Sigmoid colon (tissue), 7 donors: ENCODE measurements around the gene TAS1R1. TPM values are rescaled to one million over a fixed set of nuclear protein-coding genes. Genes with fewer than 3 reads are reported as not detected.
A peak's percentile ranks its signal among the peaks of the same experiment; 100 is the strongest.

Experiments used
- DNase-seq: peaks from one replicate; pipeline ENCODE4 v3.0.0-alpha.2; 2019
- H3K27ac ChIP-seq, 4 donors: fragments of 200-600 bp; sonication (generic); one replicate each; pipeline ENCODE4 v1.5.1; 2016 to 2019; ENCODE audit warnings: mild to moderate bottlenecking in 1 of 4
- H3K27me3 ChIP-seq, 3 donors: fragments of 200-600 bp; sonication (generic); one replicate each; pipeline ENCODE4 v1.5.1; 2019; ENCODE audit warnings: mild to moderate bottlenecking in 1 of 3
- H3K36me3 ChIP-seq, 4 donors: fragments of 200-600 bp; sonication (generic); one replicate each; pipeline ENCODE4 v1.5.1; 2016 to 2019
- H3K4me1 ChIP-seq, 4 donors: fragments of 200-600 bp; sonication (generic); one replicate each; pipeline ENCODE4 v1.5.1; 2017 to 2019
- H3K4me3 ChIP-seq, 4 donors: fragments of 200-600 bp; sonication (generic); one replicate each; pipeline ENCODE4 v1.5.1; 2017 to 2019; ENCODE audit warnings: mild to moderate bottlenecking in 2 of 4, moderate library complexity in 1 of 4
- H3K9me3 ChIP-seq, 4 donors: fragments of 200-600 bp in 3 of 4; sonication (generic) in 3 of 4; one replicate each; pipeline versions ENCODE4 v1.5.1 to v1.6.1; 2013 to 2019
- EP300 ChIP-seq, 4 donors: sonication (generic); formaldehyde crosslinking; IDR thresholded peaks; one replicate each; pipeline ENCODE4 v1.6.1; 2017; ENCODE audit warnings: antibody characterized with exemption in 4 of 4
- POLR2A ChIP-seq, 2 donors: fragments of 450-650 bp; IDR thresholded peaks; one replicate each; pipeline ENCODE4 v1.6.1; 2016; ENCODE audit warnings: antibody characterized with exemption in 2 of 2, mild to moderate bottlenecking in 2 of 2, moderate library complexity in 2 of 2
- POLR2AphosphoS5 ChIP-seq, 4 donors: sonication (generic); formaldehyde crosslinking; IDR thresholded peaks; one replicate each; pipeline ENCODE4 v1.6.1; 2017; ENCODE audit warnings: antibody characterized with exemption in 4 of 4
- WGBS, 2 donors: extraction: QIAGEN DNeasy Blood & Tissue Kit; methylation state at CpG; one replicate each; pipeline ENCODE4 v1.1.7; 2013; 5-methylcytosine and 5-hydroxymethylcytosine counted together
- intact Hi-C: fragments of 100-400 bp; cut with DNase I; formaldehyde crosslinking; loops from one replicate; pipeline ENCODE4 v1.15.1; 2023
- polyA plus RNA-seq, 3 donors: library from polyadenylated mRNA; stranded (reverse); fragments of 200-250 nt; gene quantifications; one replicate each; pipeline ENCODE4 v1.2.3, GENCODE V29; 2013
- total RNA-seq, 4 donors: library from RNA; depleted of rRNA; stranded (reverse); fragments of >200 nt; gene quantifications; one replicate each; pipeline ENCODE4 v1.1.0, GENCODE V29; 2016
- TF ChIP-seq, protein P1 (sequence below), 4 experiments: fragments of 450-650 bp in 3 of 4; fragments of 200-600 bp in 1 of 4; IDR thresholded peaks; one replicate each; pipeline ENCODE4 v1.5.1; 2016 to 2019; ENCODE audit warnings: antibody characterized with exemption in 4 of 4, mild to moderate bottlenecking in 3 of 4, moderate library complexity in 2 of 4
- donor health status: healthy with polysubstance abuse.
- donor health status: Bipolar disorder and iron deficiency.
- donor health status: healthy.

TAS1R1 gene
- total and polyA plus RNA-seq, 7 donors, result 0.10 to 0.36 TPM; not detected in 5

DNA sequence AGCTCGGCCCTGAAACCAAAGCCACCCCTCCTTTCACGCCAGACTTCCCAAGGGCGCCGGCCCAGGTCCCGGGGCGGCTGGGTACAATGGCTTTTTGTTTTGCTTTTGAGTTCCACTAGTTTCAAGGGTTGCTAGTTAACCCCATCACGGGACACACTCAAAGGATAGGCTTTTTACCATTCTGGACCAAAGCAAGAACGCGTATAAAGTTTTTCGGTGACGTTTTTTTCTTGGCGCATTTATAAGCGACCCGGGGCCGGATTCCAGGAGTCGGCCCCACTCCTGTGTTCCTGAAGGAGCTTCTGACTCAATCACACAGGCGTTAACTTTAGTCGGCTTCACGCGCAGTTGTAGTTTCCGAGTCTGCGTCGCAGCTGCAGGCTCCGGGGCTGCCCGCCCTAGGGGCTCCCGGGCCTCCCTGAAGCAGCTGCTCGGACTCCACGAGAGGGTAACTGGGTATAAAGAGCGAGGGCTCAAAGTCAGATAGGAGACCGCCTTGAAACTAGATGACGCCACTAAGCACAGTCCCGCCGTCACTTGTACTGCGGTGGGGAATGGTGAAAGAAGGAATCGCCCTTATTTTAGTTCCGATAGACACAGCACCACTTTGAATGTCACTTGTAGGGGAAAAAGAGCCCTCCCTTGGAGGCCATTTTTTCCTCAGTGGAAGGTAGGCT, 48.3 kb downstream of the TAS1R1 start:
- no peaks in the 10 kb centered on the region for H3K27me3 ChIP-seq
- H3K36me3 ChIP-seq, result peaks cover 0 to 12% (median 9%) of the 10 kb centered on the region in 4 donors
- TF ChIP-seq, protein P1, sequence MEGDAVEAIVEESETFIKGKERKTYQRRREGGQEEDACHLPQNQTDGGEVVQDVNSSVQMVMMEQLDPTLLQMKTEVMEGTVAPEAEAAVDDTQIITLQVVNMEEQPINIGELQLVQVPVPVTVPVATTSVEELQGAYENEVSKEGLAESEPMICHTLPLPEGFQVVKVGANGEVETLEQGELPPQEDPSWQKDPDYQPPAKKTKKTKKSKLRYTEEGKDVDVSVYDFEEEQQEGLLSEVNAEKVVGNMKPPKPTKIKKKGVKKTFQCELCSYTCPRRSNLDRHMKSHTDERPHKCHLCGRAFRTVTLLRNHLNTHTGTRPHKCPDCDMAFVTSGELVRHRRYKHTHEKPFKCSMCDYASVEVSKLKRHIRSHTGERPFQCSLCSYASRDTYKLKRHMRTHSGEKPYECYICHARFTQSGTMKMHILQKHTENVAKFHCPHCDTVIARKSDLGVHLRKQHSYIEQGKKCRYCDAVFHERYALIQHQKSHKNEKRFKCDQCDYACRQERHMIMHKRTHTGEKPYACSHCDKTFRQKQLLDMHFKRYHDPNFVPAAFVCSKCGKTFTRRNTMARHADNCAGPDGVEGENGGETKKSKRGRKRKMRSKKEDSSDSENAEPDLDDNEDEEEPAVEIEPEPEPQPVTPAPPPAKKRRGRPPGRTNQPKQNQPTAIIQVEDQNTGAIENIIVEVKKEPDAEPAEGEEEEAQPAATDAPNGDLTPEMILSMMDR (IDR thresholded peaks at IDR 0.05), result no peak
- TF ChIP-seq EP300 (IDR thresholded peaks at IDR 0.05), result peak in 1 of 4 donors; percentile 16
- peak; percentile 43 to 67 for TF ChIP-seq POLR2A (IDR thresholded peaks at IDR 0.05)
- TF ChIP-seq POLR2AphosphoS5 (IDR thresholded peaks at IDR 0.05), result peak in 3 of 4 donors; percentile 3 to 46 (median 28)
- WGBS, 2 donors, result 1% methylated on average over 36 of the region's 36 CpGs
- H3K4me3 ChIP-seq, result peak overlapping the region; percentile 77 to 96 (median 89)
- no peaks in the 10 kb centered on the region for H3K9me3 ChIP-seq
- H3K4me1 ChIP-seq, result peaks cover 0 to 55% (median 49%) of the 10 kb centered on the region in 4 donors
- H3K27ac ChIP-seq, result peak overlapping the region; percentile 97 to 99 (median 98)
- intact Hi-C loops, result loop anchor here (1.0 kb wide), 2 partner anchors 10 to 21 kb away; partner anchors contain the start of genes PHF13 and THAP3
- DNase-seq, result peak; percentile 89

DNA sequence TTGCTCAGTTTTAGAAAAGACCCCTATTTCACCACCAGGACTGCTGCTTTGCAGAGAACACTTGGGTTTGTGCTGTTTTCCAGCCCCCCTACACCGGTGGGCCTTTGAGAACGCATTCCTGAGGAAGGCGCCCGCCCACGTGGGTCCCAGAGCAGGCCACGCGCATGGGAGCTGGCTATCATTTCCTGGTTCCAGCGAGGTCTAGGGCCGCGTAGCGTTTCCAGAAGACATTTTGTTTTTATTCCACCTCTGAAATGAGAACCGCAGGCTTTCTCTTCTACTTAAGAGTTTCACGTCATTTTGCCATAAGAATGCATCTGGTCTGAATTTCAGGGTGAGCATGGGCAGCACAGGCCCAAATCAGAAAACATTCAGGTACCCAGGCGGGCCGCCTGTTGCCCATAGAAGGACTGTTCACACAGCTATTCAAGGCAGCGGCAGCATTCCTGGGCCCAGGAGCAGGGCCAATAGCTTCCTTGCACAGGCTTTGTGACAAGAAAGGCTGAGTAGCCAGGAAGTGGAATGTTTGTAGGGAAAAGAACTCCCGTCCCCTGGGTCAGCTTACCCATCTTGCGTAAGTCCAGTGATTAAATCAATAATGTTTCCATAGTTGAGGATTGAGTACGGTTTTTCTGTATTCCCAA, 48.9 kb downstream of the TAS1R1 start:
- peak; percentile 94 for DNase-seq
- TF ChIP-seq EP300 (IDR thresholded peaks at IDR 0.05), result peak in 1 of 4 donors; percentile 23
- no peak for TF ChIP-seq POLR2A (IDR thresholded peaks at IDR 0.05)
- TF ChIP-seq, protein P1 (IDR thresholded peaks at IDR 0.05), result peak in 2 of 4 experiments; percentile 53 to 58
- TF ChIP-seq POLR2AphosphoS5 (IDR thresholded peaks at IDR 0.05), result peak in 3 of 4 donors; percentile 51 to 68 (median 51)
- Histone ChIP-seq H3K4me3 (peak overlapping the region; percentile 77 to 96 (median 89)), H3K4me1 (peaks cover 0 to 53% (median 44%) of the 10 kb centered on the region in 4 donors), H3K27ac (peak overlapping the region; percentile 97 to 99 (median 98)), H3K27me3 (no peaks in the 10 kb centered on the region), H3K9me3 (no peaks in the 10 kb centered on the region), H3K36me3 (peaks cover 0 to 5% (median 3%) of the 10 kb centered on the region in 4 donors)
- intact Hi-C loops, result loop anchor here (1.0 kb wide), 2 partner anchors 9 to 20 kb away; partner anchors contain the start of genes PHF13 and THAP3
- WGBS, 2 donors, result 53 to 73% methylated on average over 19 of the region's 19 CpGs

DNA sequence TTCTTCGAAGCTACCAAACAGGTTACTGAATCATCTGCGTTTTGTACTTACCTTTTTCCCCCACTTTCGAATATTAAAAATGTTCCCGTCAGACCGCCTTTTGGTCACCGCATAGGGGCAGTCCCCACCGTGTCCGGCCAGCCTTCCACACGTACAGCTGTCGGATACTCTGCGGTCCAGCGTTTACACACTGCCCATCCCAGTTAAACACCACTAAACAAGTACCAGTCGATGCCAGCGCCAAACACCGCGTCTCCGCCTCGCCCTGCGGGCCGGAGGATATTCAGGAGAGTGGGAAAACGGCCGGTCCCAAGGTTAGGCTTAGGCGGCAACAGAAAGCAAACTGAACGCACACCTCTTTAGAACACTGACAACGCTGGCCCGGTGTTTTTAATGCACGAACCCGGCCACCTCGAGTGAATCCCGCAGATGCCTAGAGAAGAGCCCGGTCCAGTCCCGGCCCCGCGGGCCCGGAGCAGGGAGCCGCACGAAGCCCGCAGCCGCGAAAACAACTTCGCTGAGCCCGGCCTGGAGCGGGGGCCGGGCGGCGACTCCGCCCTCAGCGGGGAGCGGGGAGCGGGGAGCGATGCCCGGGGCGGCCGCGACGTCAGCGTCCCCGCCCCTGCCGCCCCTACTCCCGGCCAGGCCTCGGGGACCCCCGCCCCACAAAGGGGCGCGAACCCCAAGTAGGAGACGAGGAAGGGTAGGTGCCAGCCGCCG, 57.7 kb downstream of the TAS1R1 start:
- Histone ChIP-seq H3K36me3 (peaks cover 0 to 6% (median 0%) of the 10 kb centered on the region in 4 donors), H3K27me3 (no peaks in the 10 kb centered on the region), H3K27ac (peak overlapping the region; percentile 97 to 100 (median 99)), H3K4me3 (peak overlapping the region; percentile 83 to 100 (median 98)), H3K4me1 (peaks cover 0 to 58% (median 56%) of the 10 kb centered on the region in 4 donors), H3K9me3 (no peaks in the 10 kb centered on the region)
- 1% methylated on average over 67 of the region's 67 CpGs for WGBS, 2 donors
- peak; percentile 84 for DNase-seq
- intact Hi-C loops, result loop anchor here (1.0 to 10.0 kb wide), 2 partner anchors 10 to 172 kb away; partner anchors contain the start of gene CAMTA1
- TF ChIP-seq POLR2AphosphoS5 (IDR thresholded peaks at IDR 0.05) (peak in 3 of 4 donors; percentile 53 to 88 (median 75)), POLR2A (IDR thresholded peaks at IDR 0.05) (peak; percentile 55 to 70), EP300 (IDR thresholded peaks at IDR 0.05) (no peak)
- TF ChIP-seq, protein P1 (IDR thresholded peaks at IDR 0.05), result no peak

DNA sequence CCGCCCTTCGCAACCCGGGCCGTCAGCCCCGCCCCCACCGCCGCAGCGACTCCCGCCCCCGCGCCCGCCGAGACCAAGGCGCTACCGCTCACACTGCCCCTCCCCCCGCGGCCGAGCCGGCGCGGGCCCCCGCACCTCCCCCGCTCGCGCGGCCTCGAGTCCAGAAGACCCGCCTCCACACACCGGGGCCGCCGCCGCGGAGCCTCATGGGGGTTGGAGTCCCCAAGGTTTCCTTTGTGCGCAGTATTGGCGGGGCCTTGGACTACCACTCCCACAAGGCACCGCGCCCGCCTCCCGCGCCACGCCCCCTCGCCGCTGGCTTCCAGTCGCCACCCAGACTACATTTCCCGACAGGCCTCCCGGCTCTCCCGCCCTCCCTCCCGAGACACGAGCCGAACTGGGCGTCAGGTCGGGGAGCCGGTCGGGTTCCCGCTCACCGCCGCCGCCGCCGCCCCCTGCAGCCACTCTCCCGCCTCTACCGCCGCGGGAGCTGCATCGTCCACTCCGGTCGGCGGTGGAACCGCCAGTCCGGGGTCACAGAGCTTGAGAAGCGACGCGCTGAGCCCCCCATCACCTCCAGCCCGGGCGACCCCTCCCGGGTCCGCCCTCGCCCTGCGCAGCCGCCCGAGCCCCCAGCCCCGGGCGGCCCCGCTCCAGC, 58.4 kb downstream of the TAS1R1 start, which contains the start of gene PHF13:
Gene PHF13 (plus strand): TSS at position 371 of the 658 bp plus-strand sequence. CDS start 336 bp downstream, outside the sequence.
- Histone ChIP-seq H3K4me1 (peaks cover 0 to 61% (median 54%) of the 10 kb centered on the region in 4 donors), H3K27me3 (no peaks in the 10 kb centered on the region), H3K4me3 (peak within 1 kb of the TSS; percentile 96 to 100 (median 100)), H3K36me3 (peaks cover 0 to 12% (median 0%) of the 10 kb centered on the region in 4 donors), H3K27ac (peak within 1 kb of the TSS; percentile 99 to 100 (median 99)), H3K9me3 (no peaks in the 10 kb centered on the region)
- 1% methylated on average over 84 of the region's 84 CpGs for WGBS, 2 donors
- peak; percentile 100 for DNase-seq
- intact Hi-C loops, result loop anchor here (1.0 to 10.0 kb wide), 2 partner anchors 10 to 171 kb away; partner anchors contain the start of gene CAMTA1
- TF ChIP-seq POLR2AphosphoS5 (IDR thresholded peaks at IDR 0.05) (peak; percentile 89 to 94 (median 90)), EP300 (IDR thresholded peaks at IDR 0.05) (peak in 1 of 4 donors; percentile 22), POLR2A (IDR thresholded peaks at IDR 0.05) (peak; percentile 54 to 78)
- TF ChIP-seq, protein P1 (IDR thresholded peaks at IDR 0.05), result no peak
